Measurements from ENCODE around the gene MEA1.

Gene MEA1

DNA sequence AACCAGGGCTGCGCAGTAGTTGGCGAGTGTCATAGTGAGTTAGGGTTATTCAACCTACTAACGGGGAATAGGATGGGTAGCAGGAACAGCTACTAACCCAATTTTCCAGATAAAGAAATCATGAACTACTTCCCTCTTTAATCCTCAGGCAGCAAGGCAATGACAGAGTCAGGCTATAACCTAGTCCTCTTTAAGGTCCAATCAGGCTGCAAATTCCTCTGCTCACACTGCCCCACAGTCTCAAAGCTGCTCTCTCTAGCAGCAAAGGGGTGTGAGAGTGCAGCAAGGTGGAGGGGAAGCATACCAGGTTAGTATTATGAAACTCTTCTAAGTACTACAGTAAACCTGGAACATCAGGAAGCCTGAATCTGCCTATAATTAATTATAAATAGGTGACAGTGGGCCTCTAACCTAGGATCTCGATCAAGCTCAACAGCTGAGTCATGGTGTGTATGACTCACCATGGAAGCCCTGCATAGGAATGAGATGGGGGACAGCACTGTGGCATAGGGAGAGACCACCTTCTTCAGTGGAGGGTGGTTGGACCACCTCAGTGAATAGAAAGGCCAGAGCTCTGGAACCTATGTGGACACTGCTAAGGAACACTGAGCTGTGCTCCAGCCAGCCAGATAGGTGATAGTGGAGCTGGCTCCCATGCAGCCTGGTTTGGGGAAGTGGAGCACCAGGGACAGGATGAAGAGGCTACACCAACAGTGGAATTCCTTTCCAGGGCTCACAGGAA lies 42.7 kb downstream of the MEA1 start:
- Histone ChIP-seq H3K9ac (ENCODE audit: low read length) (no peak overlapping the region), H3K36me3 (replicated peaks; ENCODE audit: low read depth, low read length) (peaks cover 5% of the 10 kb centered on the region), H3K79me2 (ENCODE audit: low read length) (no peaks in the 10 kb centered on the region), H3K9me3 (ENCODE audit: insufficient read depth, low read length) (no peaks in the 10 kb centered on the region), H2AFZ (ENCODE audit: low read depth, low read length) (no peak overlapping the region), H3K4me2 (ENCODE audit: low read length) (no peak overlapping the region), H3K4me1 (ENCODE audit: low read length) (no peaks in the 10 kb centered on the region), H3K27me3 (ENCODE audit: low read depth, low read length) (no peaks in the 10 kb centered on the region), H3K4me3 (ENCODE audit: low read length) (no peak overlapping the region), H3K27ac (ENCODE audit: low read length) (no peak overlapping the region), H4K20me1 (ENCODE audit: insufficient read depth, low read length) (no peaks in the 10 kb centered on the region)
- TF ChIP-seq EZH2phosphoT487 (IDR thresholded peaks at IDR 0.05; ENCODE audit: low read depth) = no peak
- TF ChIP-seq, protein P1, sequence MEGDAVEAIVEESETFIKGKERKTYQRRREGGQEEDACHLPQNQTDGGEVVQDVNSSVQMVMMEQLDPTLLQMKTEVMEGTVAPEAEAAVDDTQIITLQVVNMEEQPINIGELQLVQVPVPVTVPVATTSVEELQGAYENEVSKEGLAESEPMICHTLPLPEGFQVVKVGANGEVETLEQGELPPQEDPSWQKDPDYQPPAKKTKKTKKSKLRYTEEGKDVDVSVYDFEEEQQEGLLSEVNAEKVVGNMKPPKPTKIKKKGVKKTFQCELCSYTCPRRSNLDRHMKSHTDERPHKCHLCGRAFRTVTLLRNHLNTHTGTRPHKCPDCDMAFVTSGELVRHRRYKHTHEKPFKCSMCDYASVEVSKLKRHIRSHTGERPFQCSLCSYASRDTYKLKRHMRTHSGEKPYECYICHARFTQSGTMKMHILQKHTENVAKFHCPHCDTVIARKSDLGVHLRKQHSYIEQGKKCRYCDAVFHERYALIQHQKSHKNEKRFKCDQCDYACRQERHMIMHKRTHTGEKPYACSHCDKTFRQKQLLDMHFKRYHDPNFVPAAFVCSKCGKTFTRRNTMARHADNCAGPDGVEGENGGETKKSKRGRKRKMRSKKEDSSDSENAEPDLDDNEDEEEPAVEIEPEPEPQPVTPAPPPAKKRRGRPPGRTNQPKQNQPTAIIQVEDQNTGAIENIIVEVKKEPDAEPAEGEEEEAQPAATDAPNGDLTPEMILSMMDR (IDR thresholded peaks at IDR 0.05; ENCODE audit: low read depth, low read length) = no peak

DNA sequence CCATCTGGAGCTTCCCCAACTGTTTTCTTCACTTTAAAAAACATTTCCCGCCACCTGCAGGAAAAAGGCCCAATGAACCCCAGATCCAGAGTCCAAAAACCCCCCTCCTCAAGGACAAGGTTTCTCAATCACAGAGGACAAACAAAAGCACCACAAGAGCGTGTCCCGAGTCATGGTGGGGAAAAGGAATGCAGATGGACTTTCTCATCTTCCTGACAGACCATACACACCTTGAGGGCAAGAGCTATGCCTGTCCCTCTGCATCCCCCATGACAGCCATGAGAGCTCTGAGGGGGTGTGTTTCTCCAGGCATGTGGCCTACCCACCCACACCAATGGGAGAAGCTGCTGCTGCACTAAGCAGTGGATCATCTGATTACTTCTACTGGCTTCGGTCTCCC lies 43.8 kb downstream of the MEA1 start:
- Histone ChIP-seq H3K4me2 (ENCODE audit: low read length) (no peak overlapping the region), H3K36me3 (replicated peaks; ENCODE audit: low read depth, low read length) (peaks cover 5% of the 10 kb centered on the region), H3K9me3 (ENCODE audit: insufficient read depth, low read length) (no peaks in the 10 kb centered on the region), H3K4me1 (ENCODE audit: low read length) (no peaks in the 10 kb centered on the region), H3K27me3 (ENCODE audit: low read depth, low read length) (no peaks in the 10 kb centered on the region), H4K20me1 (ENCODE audit: insufficient read depth, low read length) (no peaks in the 10 kb centered on the region), H3K9ac (ENCODE audit: low read length) (no peak overlapping the region), H2AFZ (ENCODE audit: low read depth, low read length) (no peak overlapping the region), H3K27ac (ENCODE audit: low read length) (no peak overlapping the region), H3K79me2 (ENCODE audit: low read length) (no peaks in the 10 kb centered on the region), H3K4me3 (ENCODE audit: low read length) (no peak overlapping the region)
- TF ChIP-seq EZH2phosphoT487 (IDR thresholded peaks at IDR 0.05; ENCODE audit: low read depth) = no peak
- TF ChIP-seq, protein P1 (IDR thresholded peaks at IDR 0.05; ENCODE audit: low read depth, low read length) = no peak

DNA sequence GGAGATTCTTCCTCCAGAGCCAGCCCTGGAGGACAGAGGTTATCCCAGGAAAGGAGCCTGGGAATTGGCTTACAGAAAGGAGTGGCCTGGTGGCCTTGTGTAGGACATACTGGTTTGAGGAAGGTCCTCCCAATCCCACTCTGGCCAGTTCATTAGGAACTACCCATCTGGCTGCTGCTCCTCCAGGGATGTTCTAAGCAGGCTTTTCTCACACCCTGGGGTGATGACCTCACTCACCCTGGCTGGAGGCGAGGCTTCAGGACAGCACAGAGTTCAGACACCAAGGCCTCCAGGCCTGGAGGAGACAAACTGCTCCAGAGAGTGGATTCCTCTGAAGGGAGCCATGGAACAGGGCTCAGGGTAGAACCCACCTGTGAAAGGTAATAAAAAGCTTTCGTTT lies 44.3 kb downstream of the MEA1 start:
- no peak for TF ChIP-seq EZH2phosphoT487 (IDR thresholded peaks at IDR 0.05; ENCODE audit: low read depth)
- TF ChIP-seq, protein P1 (IDR thresholded peaks at IDR 0.05; ENCODE audit: low read depth, low read length) = no peak
- no peak overlapping the region for H3K27ac ChIP-seq (ENCODE audit: low read length)
- H3K9ac ChIP-seq (ENCODE audit: low read length) = no peak overlapping the region
- no peak overlapping the region for H3K4me3 ChIP-seq (ENCODE audit: low read length)
- no peaks in the 10 kb centered on the region for H3K79me2 ChIP-seq (ENCODE audit: low read length)
- H4K20me1 ChIP-seq (ENCODE audit: insufficient read depth, low read length) = no peaks in the 10 kb centered on the region
- H3K36me3 ChIP-seq (replicated peaks; ENCODE audit: low read depth, low read length) = peaks cover 5% of the 10 kb centered on the region
- H3K27me3 ChIP-seq (ENCODE audit: low read depth, low read length) = no peaks in the 10 kb centered on the region
- H3K4me1 ChIP-seq (ENCODE audit: low read length) = no peaks in the 10 kb centered on the region
- H2AFZ ChIP-seq (ENCODE audit: low read depth, low read length) = no peak overlapping the region
- no peak overlapping the region for H3K4me2 ChIP-seq (ENCODE audit: low read length)
- H3K9me3 ChIP-seq (ENCODE audit: insufficient read depth, low read length) = no peaks in the 10 kb centered on the region

DNA sequence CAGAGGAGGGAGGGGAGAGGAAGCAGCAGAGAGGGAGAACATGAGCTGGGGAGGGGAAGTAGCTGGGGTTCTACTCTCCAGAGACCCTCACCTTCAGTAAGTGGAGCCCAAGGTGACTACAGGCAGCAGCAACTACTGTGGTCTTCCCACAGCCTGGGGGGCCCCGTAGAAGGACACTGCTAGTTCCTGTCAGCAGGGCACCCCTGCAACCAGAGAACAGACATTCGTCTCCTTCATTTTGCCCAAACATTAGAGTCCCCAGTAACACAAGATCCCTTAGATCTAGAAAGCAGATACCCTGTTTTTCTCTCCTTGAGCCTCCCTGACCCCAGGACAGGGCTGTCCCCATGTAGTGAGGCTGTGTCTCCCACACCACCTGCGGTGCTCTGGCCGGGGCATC lies 45.0 kb downstream of the MEA1 start:
- Histone ChIP-seq H3K9me3 (ENCODE audit: insufficient read depth, low read length) (no peaks in the 10 kb centered on the region), H3K4me2 (ENCODE audit: low read length) (no peak overlapping the region), H3K9ac (ENCODE audit: low read length) (no peak overlapping the region), H3K27ac (ENCODE audit: low read length) (no peak overlapping the region), H3K79me2 (ENCODE audit: low read length) (no peaks in the 10 kb centered on the region), H3K36me3 (replicated peaks; ENCODE audit: low read depth, low read length) (peaks cover 1% of the 10 kb centered on the region), H2AFZ (ENCODE audit: low read depth, low read length) (no peak overlapping the region), H4K20me1 (ENCODE audit: insufficient read depth, low read length) (no peaks in the 10 kb centered on the region), H3K4me1 (ENCODE audit: low read length) (no peaks in the 10 kb centered on the region), H3K4me3 (ENCODE audit: low read length) (no peak overlapping the region), H3K27me3 (ENCODE audit: low read depth, low read length) (no peaks in the 10 kb centered on the region)
- TF ChIP-seq, protein P1 (IDR thresholded peaks at IDR 0.05; ENCODE audit: low read depth, low read length) = no peak
- TF ChIP-seq EZH2phosphoT487 (IDR thresholded peaks at IDR 0.05; ENCODE audit: low read depth) = no peak
